A549 (cell line): ENCODE measurements around the gene CYP26A1.

Source experiments
- CEBPB ChIP-seq, 2 experiments: fragments of >200 bp in 1 of 2; sonication (Bioruptor Twin) in 1 of 2; formaldehyde crosslinking in 1 of 2; IDR thresholded peaks; 2 replicates each; pipeline ENCODE4 v1.6.1; 2012 to 2016
- EP300 ChIP-seq, 2 experiments: fragments of >200 bp; sonication (Bioruptor Twin); formaldehyde crosslinking; IDR thresholded peaks; 2 replicates in 1 of 2; 3 replicates in 1 of 2; pipeline ENCODE4 v1.6.1; 2016 to 2017
- ESRRA ChIP-seq: fragments of 150-350 bp; IDR thresholded peaks from 2 replicates; pipeline ENCODE4 v1.6.1; 2014; ENCODE audit warnings: mild to moderate bottlenecking, low read length, borderline replicate concordance
- FOSL2 ChIP-seq, 2 experiments: fragments of 450-650 bp in 1 of 2; fragments of >200 bp in 1 of 2; sonication (Bioruptor Twin) in 1 of 2; formaldehyde crosslinking; IDR thresholded peaks; 2 replicates each; pipeline versions ENCODE4 v1.5.0 to v1.6.1; 2016 to 2020; ENCODE audit warnings: mild to moderate bottlenecking in 1 of 2, moderate library complexity in 1 of 2
- MAFK ChIP-seq: fragments of 450-650 bp; IDR thresholded peaks from 2 replicates; pipeline ENCODE4 v1.6.1; 2014; ENCODE audit not compliant: partially characterized antibody
- NFE2L2 ChIP-seq: fragments of 150-350 bp; conservative IDR thresholded peaks from 2 replicates; pipeline ENCODE4 v1.6.1; 2014; ENCODE audit warnings: low read length
- NPAS2 ChIP-seq: fragments of 250-450 bp; sonication (Bioruptor Pico); IDR thresholded peaks from 2 replicates; pipeline ENCODE4 v1.8.0; 2022; ENCODE audit warnings: mild to moderate bottlenecking, moderate library complexity, borderline replicate concordance
- REST ChIP-seq: fragments of 200-600 bp; sonication (generic); IDR thresholded peaks from 2 replicates; pipeline ENCODE4 v1.6.1; 2016; ENCODE audit warnings: antibody characterized with exemption, mild to moderate bottlenecking, moderate library complexity
- SREBF2 ChIP-seq: fragments of 450-650 bp; IDR thresholded peaks from 2 replicates; pipeline ENCODE4 v1.6.1; 2014; ENCODE audit warnings: mild to moderate bottlenecking, moderate library complexity
- ZFP36 ChIP-seq: fragments of 450-650 bp; IDR thresholded peaks from 2 replicates; pipeline ENCODE4 v1.6.1; 2014; ENCODE audit warnings: borderline replicate concordance; ENCODE audit not compliant: partially characterized antibody
- TF ChIP-seq, protein P1 (sequence below): fragments of >200 bp; sonication (Bioruptor Twin); formaldehyde crosslinking; IDR thresholded peaks from 3 replicates; pipeline ENCODE4 v1.5.1; 2016
- TF ChIP-seq, protein P2 (sequence below): fragments of 450-650 bp; IDR thresholded peaks from 2 replicates; pipeline ENCODE4 v1.6.1; 2014; ENCODE audit warnings: antibody characterized with exemption
- TF ChIP-seq, protein P3 (sequence below): IDR thresholded peaks from 2 replicates; pipeline ENCODE4 v1.6.1; 2012; ENCODE audit warnings: low read depth, borderline replicate concordance

- no peak for TF ChIP-seq ESRRA
- TF ChIP-seq, protein P1, sequence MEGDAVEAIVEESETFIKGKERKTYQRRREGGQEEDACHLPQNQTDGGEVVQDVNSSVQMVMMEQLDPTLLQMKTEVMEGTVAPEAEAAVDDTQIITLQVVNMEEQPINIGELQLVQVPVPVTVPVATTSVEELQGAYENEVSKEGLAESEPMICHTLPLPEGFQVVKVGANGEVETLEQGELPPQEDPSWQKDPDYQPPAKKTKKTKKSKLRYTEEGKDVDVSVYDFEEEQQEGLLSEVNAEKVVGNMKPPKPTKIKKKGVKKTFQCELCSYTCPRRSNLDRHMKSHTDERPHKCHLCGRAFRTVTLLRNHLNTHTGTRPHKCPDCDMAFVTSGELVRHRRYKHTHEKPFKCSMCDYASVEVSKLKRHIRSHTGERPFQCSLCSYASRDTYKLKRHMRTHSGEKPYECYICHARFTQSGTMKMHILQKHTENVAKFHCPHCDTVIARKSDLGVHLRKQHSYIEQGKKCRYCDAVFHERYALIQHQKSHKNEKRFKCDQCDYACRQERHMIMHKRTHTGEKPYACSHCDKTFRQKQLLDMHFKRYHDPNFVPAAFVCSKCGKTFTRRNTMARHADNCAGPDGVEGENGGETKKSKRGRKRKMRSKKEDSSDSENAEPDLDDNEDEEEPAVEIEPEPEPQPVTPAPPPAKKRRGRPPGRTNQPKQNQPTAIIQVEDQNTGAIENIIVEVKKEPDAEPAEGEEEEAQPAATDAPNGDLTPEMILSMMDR, result no peak
- TF ChIP-seq, protein P2, sequence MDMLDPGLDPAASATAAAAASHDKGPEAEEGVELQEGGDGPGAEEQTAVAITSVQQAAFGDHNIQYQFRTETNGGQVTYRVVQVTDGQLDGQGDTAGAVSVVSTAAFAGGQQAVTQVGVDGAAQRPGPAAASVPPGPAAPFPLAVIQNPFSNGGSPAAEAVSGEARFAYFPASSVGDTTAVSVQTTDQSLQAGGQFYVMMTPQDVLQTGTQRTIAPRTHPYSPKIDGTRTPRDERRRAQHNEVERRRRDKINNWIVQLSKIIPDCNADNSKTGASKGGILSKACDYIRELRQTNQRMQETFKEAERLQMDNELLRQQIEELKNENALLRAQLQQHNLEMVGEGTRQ, result no peak
- TF ChIP-seq EP300 (IDR thresholded peaks at IDR 0.05), result no peak
- TF ChIP-seq REST, result no peak
- no peak for TF ChIP-seq FOSL2 (IDR thresholded peaks at IDR 0.05)
- TF ChIP-seq FOSL2 (CRISPR knock-in tag; IDR thresholded peaks at IDR 0.05), result no peak
- no peak for TF ChIP-seq NFE2L2
- TF ChIP-seq SREBF2, result no peak
- TF ChIP-seq, protein P3, sequence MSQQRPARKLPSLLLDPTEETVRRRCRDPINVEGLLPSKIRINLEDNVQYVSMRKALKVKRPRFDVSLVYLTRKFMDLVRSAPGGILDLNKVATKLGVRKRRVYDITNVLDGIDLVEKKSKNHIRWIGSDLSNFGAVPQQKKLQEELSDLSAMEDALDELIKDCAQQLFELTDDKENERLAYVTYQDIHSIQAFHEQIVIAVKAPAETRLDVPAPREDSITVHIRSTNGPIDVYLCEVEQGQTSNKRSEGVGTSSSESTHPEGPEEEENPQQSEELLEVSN, result no peak
- no peak for TF ChIP-seq MAFK
- TF ChIP-seq ZFP36, result no peak
- TF ChIP-seq CEBPB (IDR thresholded peaks at IDR 0.05), result no peak
- no peak for TF ChIP-seq NPAS2 (CRISPR knock-in tag)
Measured at GRCh38 chr10:93115661-93116383, 42.1 kb downstream of the CYP26A1 start.
